Activated CD8-positive, alpha-beta memory T cell treated with anti-CD3 and anti-CD28 coated beads, Interleukin-2, amount 50 U/mL, for 24 hours (primary cell): Measurements from ENCODE around the gene SERPINF2.
"Not testable (repeated sequence)": the region's sequence is repeated elsewhere in the genome, so short reads cannot be mapped to it uniquely, and the experiment has no call there.

Source experiments
- DNase-seq: peaks from one replicate; pipeline ENCODE4 v3.0.0-alpha.2; 2020; ENCODE audit errors: extremely low read depth

The SERPINF2 gene

GRCh38 chr17:1735418-1735817, 7.3 kb upstream of the SERPINF2 start:
- no peak for DNase-seq

- DNase-seq, result no peak
Measured at GRCh38 chr17:1735834-1736347, 6.8 kb upstream of the SERPINF2 start.

GRCh38 chr17:1736348-1737281, 6.1 kb upstream of the SERPINF2 start:
- no peak for DNase-seq

- DNase-seq, result no peak
Measured at GRCh38 chr17:1737531-1738291, 5.0 kb upstream of the SERPINF2 start.

- not testable (repeated sequence) for DNase-seq
Measured at GRCh38 chr17:1741899-1742298, 772 bp upstream of the SERPINF2 start.

DNA sequence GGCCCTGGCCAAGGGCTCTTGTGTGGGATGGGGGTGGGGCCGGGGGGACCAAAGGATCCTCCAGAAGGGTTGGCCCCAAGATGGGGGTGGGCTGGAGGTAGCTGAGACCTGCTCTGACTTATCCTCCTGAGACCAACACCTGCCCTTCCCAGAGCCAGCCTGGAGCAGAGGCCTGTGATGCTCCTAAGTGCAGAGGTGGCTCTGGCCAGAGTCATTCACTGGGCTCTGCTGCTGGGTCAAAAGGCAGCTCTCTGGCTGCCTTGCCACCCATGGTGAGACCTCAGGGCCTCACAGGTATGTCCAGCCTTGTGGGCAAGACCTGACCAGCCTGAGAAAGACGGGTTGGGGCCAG, 393 bp downstream of the SERPINF2 start:
- DNase-seq, result no peak

DNA sequence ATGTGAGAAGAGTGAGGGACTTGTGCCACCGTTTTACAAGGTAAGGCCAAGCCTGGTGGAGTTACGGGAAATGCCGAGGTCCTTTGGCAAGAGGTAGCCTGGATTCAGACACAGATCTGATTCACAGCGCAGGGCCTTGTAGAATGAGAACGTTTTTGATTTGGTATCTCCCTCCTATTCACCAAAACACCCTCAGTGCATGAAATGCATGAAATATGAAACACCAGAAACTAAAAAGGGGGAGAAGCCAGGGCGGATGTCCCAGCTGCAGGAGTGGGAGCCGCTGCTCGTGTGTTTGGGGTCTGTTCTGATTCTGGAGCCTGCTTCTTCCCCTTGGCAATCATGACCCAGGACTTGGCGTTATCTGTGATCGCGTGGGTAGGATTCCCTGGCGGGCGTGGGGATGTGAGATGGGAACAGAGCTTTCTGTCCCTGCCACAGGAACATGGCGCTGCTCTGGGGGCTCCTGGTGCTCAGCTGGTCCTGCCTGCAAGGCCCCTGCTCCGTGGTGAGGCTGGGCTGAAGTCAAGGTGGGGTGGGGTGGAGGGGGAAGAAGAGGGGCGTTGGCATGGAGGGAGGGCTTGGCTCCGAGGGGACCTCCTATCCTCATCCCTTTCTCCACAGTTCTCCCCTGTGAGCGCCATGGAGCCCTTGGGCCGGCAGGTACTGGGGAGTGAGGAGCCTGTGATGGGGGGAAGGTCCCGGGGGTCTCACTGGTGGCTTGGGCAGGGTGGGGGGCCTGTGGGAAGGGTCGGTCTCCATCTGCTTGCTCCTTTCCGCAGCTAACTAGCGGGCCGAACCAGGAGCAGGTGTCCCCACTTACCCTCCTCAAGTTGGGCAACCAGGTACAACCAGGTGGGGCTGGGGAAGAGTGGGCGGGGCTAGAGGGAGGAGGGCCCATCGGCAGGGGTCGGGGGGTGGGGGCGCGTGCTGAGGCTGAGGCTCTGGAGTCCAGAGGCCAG, 2.2 kb downstream of the SERPINF2 start:
- DNase-seq, result no peak

DNA sequence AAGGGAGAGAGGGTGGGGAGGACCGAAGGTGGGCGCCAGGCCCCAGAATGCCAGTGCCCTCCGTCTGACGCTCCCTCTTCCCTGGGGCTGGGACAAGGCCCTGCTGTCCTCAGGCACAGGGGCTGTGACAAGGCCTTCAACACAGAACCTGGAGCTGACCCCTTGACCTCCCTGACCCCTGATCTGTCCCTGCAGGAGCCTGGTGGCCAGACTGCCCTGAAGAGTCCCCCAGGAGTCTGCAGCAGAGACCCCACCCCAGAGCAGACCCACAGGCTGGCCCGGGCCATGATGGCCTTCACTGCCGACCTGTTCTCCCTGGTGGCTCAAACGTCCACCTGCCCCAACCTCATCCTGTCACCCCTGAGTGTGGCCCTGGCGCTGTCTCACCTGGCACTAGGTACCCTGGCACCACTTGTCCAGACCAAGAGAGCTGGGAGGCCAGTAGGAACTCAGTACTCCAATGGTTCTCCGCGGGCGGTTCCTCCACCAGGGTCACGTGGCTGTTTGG, 2.9 kb downstream of the SERPINF2 start:
- DNase-seq, result no peak

DNA sequence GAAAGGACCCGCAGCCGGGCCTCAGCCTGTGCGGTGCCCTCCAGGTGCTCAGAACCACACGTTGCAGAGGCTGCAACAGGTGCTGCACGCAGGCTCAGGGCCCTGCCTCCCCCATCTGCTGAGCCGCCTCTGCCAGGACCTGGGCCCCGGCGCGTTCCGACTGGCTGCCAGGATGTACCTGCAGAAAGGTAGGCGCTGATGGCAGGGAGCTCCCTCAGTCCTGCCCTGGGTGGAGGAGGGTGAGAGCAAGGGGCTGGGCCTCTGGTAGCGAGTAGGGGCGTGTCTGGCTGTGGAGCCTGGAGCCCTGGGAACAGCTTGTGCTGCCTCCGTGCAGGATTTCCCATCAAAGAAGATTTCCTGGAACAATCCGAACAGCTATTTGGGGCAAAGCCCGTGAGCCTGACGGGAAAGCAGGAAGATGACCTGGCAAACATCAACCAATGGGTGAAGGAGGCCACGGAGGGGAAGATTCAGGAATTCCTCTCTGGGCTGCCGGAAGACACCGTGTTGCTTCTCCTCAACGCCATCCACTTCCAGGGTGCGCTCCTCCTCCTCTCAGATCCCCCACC, 4.4 kb downstream of the SERPINF2 start:
- no peak for DNase-seq

DNA sequence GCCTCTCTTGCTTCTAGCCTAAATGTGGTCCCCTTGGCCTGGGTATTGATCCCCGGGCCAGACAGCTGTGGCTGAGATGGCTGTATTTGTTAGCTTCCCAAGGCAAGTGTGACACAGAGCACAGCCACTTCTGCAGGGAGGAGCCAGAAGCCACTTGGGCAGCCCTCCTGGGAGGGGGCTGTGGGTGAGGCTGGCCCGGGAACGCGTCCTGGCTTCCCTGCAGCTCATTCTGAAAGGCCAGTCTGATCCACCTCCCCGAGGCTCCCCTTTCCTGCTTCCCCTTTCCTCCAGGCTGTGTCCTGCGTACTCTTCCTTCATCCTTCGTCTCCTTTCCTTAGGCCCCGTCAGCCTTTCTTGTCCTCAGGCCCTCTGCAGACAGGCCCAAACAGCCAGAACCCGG, 8.0 kb downstream of the SERPINF2 start:
- DNase-seq, result no peak

GRCh38 chr17:1752425-1753262, 10.0 kb downstream of the SERPINF2 start:
- no peak for DNase-seq

DNA sequence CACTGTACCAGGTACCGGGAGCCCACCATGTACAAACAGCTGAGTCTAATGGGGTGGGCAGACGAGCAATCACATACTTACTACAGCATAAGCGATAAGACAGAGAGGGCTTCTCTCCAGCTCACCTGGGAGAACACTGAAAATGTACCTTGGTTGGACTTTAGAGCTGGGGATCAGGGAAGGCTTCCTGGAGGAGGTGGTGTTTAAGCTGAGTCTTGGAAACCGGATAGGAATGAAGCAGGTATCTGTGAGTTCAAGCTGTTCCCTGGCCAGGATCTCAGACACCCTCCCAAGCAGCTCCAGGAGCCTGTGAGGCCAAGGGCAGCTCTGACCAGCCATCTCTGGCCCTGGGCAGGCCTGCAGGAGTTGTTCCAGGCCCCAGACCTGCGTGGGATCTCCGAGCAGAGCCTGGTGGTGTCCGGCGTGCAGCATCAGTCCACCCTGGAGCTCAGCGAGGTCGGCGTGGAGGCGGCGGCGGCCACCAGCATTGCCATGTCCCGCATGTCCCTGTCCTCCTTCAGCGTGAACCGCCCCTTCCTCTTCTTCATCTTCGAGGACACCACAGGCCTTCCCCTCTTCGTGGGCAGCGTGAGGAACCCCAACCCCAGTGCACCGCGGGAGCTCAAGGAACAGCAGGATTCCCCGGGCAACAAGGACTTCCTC, 11.2 kb downstream of the SERPINF2 start:
- DNase-seq, result no peak

DNA sequence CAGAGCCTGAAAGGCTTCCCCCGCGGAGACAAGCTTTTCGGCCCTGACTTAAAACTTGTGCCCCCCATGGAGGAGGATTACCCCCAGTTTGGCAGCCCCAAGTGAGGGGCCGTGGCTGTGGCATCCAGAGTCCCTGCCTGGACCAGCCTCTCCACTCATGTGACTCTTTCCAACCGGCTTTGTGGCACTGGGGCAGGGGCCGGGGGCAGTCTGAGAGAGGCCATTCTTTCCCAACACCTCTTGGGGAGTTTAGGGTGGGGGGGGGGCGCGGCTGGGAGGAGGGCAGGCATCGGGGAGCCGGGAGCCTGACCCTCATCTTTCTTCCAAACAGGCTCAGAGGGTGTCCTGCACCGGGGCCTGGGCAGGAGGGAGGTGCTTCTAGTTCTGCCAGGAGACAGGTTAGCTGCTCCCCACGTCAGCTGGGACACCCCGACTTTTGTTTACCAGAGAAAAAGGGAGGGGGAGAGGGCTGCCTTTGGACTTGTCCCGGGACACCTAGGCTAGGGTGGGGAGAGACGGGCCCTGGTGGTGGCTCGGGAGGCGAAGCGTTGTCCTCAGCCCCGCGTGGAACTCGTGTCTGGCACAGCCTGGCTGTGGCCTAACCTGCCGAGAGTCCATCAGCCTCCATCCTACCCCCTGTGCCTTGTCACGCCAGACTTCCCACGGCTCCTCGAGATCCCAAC, 11.9 kb downstream of the SERPINF2 start:
- DNase-seq, result no peak

- DNase-seq, result no peak
Measured at GRCh38 chr17:1755252-1755826, 12.7 kb downstream of the SERPINF2 start.

DNA sequence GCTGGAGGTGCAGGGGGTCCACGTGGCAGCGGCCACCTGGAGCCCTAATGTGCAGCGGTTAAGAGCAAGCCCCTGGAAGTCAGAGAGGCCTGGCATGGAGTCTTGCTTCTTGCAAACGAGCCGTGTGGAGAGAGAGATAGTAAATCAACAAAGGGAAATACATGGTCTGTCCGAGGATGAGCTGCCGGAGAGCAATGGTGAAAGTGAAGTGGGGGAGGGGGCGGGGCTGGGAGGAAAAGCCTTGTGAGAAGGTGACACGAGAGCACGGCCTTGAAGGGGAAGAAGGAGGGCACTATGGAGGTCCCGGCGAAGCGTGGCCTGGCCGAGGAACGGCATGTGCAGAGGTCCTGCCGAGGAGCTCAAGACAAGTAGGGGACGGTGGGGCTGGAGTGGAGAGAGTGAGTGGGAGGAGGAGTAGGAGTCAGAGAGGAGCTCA, 13.2 kb downstream of the SERPINF2 start:
- DNase-seq, result no peak

DNA sequence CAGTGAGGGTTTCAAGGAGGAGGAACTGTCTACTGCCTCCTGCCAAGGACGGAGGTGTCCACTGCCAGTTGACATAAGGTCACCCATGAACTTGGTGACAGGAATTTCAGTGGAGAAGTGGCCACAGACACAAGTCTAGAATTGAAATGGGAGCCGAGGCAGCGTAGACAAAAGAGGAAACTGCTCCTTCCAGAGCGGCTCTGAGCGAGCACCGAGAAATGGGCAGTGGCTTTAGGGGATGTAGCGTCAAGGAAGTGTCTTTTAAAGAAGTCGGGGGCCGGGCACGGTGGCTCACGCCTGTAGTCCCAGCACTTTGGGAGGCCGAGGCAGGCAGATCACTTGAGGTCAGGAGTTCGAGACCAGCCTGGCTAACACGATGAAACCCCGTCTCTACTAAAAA, 16.1 kb downstream of the SERPINF2 start:
- DNase-seq, result no peak

GRCh38 chr17:1759529-1759928, 16.9 kb downstream of the SERPINF2 start:
- no peak for DNase-seq

- DNase-seq, result no peak
Measured at GRCh38 chr17:1762233-1762900, 19.7 kb downstream of the SERPINF2 start.
